Body of pancreas (tissue), 4 donors: ENCODE results near the gene VMP1. TPM values are rescaled to one million over a fixed set of nuclear protein-coding genes. Genes with fewer than 3 reads are reported as not detected.

Source experiments
- ATAC-seq: fragments of 150-250 bp; one replicate; pipeline ENCODE4 v1.9.1; 2016
- DNase-seq, 4 donors: peaks; one replicate each; pipeline ENCODE4 v3.0.0-alpha.2; 2019
- H3K27ac ChIP-seq, 4 donors: fragments of 200-600 bp; sonication (generic); 1 replicate in 3 of 4; 2 replicates in 1 of 4; pipeline versions ENCODE4 v1.5.1 to v1.6.1; 2016 to 2019; ENCODE audit warnings: mild to moderate bottlenecking in 1 of 4, mixed read lengths in 1 of 4, moderate library complexity in 1 of 4
- H3K27me3 ChIP-seq, 2 donors: fragments of 200-600 bp; sonication (generic); one replicate each; pipeline ENCODE4 v1.6.0; 2016; ENCODE audit warnings: mild to moderate bottlenecking in 1 of 2
- H3K36me3 ChIP-seq, 2 donors: fragments of 200-600 bp; sonication (generic); replicated peaks in 1 of 2; 2 replicates each; pipeline ENCODE4 v1.5.1; 2016; ENCODE audit warnings: low read depth in 2 of 2; ENCODE audit not compliant: insufficient read depth in 1 of 2
- H3K4me1 ChIP-seq: fragments of 200-600 bp; sonication (generic); one replicate; pipeline ENCODE4 v1.6.0; 2016
- H3K4me3 ChIP-seq, 2 donors: fragments of 200-600 bp; sonication (generic); 1 replicate in 1 of 2; 2 replicates in 1 of 2; pipeline ENCODE4 v1.5.1; 2016 to 2019
- H3K9me3 ChIP-seq, 3 donors: fragments of 200-600 bp; sonication (generic); 1 replicate in 2 of 3; 2 replicates in 1 of 3; pipeline ENCODE4 v1.5.1; 2016
- CTCF ChIP-seq, 7 experiments: fragments of 450-650 bp in 4 of 7; fragments of 200-600 bp in 3 of 7; sonication (generic) in 3 of 7; IDR thresholded peaks; one replicate each; pipeline ENCODE4 v1.5.1; 2016 to 2019; ENCODE audit warnings: antibody characterized with exemption in 7 of 7
- POLR2A ChIP-seq, 3 donors: fragments of 450-650 bp; IDR thresholded peaks; one replicate each; pipeline ENCODE4 v1.6.1; 2016; ENCODE audit warnings: antibody characterized with exemption in 3 of 3, mild to moderate bottlenecking in 2 of 3
- WGBS, 2 donors: methylation state at CpG; one replicate each; pipeline ENCODE4 v1.1.5; 2017; 5-methylcytosine and 5-hydroxymethylcytosine counted together
- intact Hi-C: fragments of 100-400 bp; cut with DNase I; formaldehyde crosslinking; loops from one replicate; pipeline ENCODE4 v1.15.1; 2023
- total RNA-seq, 2 donors: library from RNA; depleted of rRNA; stranded (reverse); fragments of >200 nt; gene quantifications; one replicate each; pipeline ENCODE4 v1.1.0, GENCODE V29; 2016

VMP1 gene
- total RNA-seq, 2 donors from 2014 or later = 174 to 259 TPM

- H3K27me3 ChIP-seq = no peaks in the 10 kb centered on the region
- TF ChIP-seq POLR2A (IDR thresholded peaks at IDR 0.05) (no peak), CTCF (IDR thresholded peaks at IDR 0.05) (no peak)
- DNase-seq (no peak), ATAC-seq (no peak)
- peaks cover 0 to 25% of the 10 kb centered on the region in 2 donors for H3K36me3 ChIP-seq
- no peak overlapping the region for H3K27ac ChIP-seq
- no peak overlapping the region for H3K4me3 ChIP-seq
- H3K9me3 ChIP-seq = no peaks in the 10 kb centered on the region
- H3K4me1 ChIP-seq = peaks cover 9% of the 10 kb centered on the region
- intact Hi-C loops = no loop called here
- 77 to 81% methylated on average over 4 of the region's 4 CpGs for WGBS, 2 donors
Measured at GRCh38 chr17:59698143-59698542, 9.3 kb upstream of the VMP1 start.

- TF ChIP-seq POLR2A (IDR thresholded peaks at IDR 0.05) = no peak
- no peak for TF ChIP-seq CTCF (IDR thresholded peaks at IDR 0.05)
- DNase-seq = no peak
- intact Hi-C loops = no loop called here
- 96% methylated on average over 7 of the region's 7 CpGs for WGBS, 2 donors
- Histone ChIP-seq H3K4me3 (no peak overlapping the region), H3K4me1 (peaks cover 9% of the 10 kb centered on the region), H3K36me3 (peaks cover 0 to 17% of the 10 kb centered on the region in 2 donors), H3K27ac (no peak overlapping the region), H3K27me3 (no peaks in the 10 kb centered on the region), H3K9me3 (no peaks in the 10 kb centered on the region)
- ATAC-seq = no peak
Measured at GRCh38 chr17:59699218-59699617, 8.2 kb upstream of the VMP1 start.

GRCh38 chr17:59699786-59700185 is 7.7 kb upstream of the VMP1 start:
- H3K36me3 ChIP-seq = peaks cover 0 to 12% of the 10 kb centered on the region in 2 donors

GRCh38 chr17:59702304-59702703 is 5.2 kb upstream of the VMP1 start:
- H3K27ac ChIP-seq = no peak overlapping the region
- H3K9me3 ChIP-seq = no peaks in the 10 kb centered on the region
- peaks cover 26% of the 10 kb centered on the region for H3K4me1 ChIP-seq
- H3K36me3 ChIP-seq = peaks cover 0 to 1% of the 10 kb centered on the region in 2 donors
- DNase-seq (no peak), ATAC-seq (no peak)
- no peak overlapping the region for H3K4me3 ChIP-seq
- TF ChIP-seq POLR2A (IDR thresholded peaks at IDR 0.05) (no peak), CTCF (IDR thresholded peaks at IDR 0.05) (no peak)
- 89 to 90% methylated on average over 7 of the region's 7 CpGs for WGBS, 2 donors
- H3K27me3 ChIP-seq = no peaks in the 10 kb centered on the region
- intact Hi-C loops = no loop called here

More at GRCh38 chr17:59699786-59700185, 7.7 kb upstream of the VMP1 start:
- no peak overlapping the region for H3K27ac ChIP-seq
- peaks cover 9% of the 10 kb centered on the region for H3K4me1 ChIP-seq
- TF ChIP-seq CTCF (IDR thresholded peaks at IDR 0.05) (no peak), POLR2A (IDR thresholded peaks at IDR 0.05) (no peak)
- DNase-seq (no peak), ATAC-seq (no peak)
- no peak overlapping the region for H3K4me3 ChIP-seq
- intact Hi-C loops = no loop called here
- no peaks in the 10 kb centered on the region for H3K27me3 ChIP-seq
- 88 to 89% methylated on average over 6 of the region's 6 CpGs for WGBS, 2 donors
- no peaks in the 10 kb centered on the region for H3K9me3 ChIP-seq

- Histone ChIP-seq H3K4me3 (peak overlapping the region; percentile 77 to 83), H3K27ac (peak overlapping the region; percentile 89 to 96 (median 94)), H3K9me3 (no peaks in the 10 kb centered on the region), H3K4me1 (peaks cover 41% of the 10 kb centered on the region), H3K36me3 (no peaks in the 10 kb centered on the region), H3K27me3 (no peaks in the 10 kb centered on the region)
- ATAC-seq = no peak
- DNase-seq = peak in 1 of 4 donors; percentile 15
- TF ChIP-seq POLR2A (IDR thresholded peaks at IDR 0.05) = no peak
- TF ChIP-seq CTCF (IDR thresholded peaks at IDR 0.05) = no peak
- WGBS, 2 donors = 0 to 2% methylated on average over 9 to 15 of the region's 15 CpGs
- intact Hi-C loops = no loop called here
Measured at GRCh38 chr17:59707971-59708430, 547 bp downstream of the VMP1 start.
